ENCODE data around the gene UBB. TPM values are rescaled to one million over a fixed set of nuclear protein-coding genes. Genes with fewer than 3 reads are reported as not detected.
A peak's percentile ranks its signal among the peaks of the same experiment; 100 is the strongest.

Gene UBB
- total RNA-seq, 1 experiment from 2014 or later, result 2,497 TPM

DNA sequence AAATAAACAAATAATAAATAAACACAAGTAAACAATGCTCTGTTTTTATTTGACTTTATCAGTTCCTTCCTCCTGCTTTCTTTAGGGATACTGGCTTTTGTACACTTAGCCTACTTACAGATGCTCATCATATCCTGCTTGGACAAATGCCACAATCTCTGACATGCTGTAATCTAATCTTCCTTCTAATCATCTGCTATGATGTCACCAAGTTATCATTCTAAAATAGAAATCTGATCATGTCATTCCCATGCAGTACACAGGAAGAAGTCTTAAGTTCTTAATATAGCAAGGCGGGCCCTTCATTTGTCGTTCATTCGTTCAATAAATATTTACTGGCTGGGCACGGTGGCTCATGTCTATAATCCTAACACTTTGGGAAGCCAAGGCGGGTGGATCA, 9.1 kb upstream of the UBB start:
- Histone ChIP-seq H3K27me3 (replicated peaks; ENCODE audit: insufficient read depth, low read depth, low read length, poor library complexity) (no peaks in the 10 kb centered on the region), H3K27ac (ENCODE audit: low read depth, low read length, poor library complexity, severe bottlenecking) (no peak overlapping the region), H3K36me3 (ENCODE audit: insufficient read depth, low read length, poor library complexity, severe bottlenecking) (no peaks in the 10 kb centered on the region), H3K4me3 (ENCODE audit: low read depth, low read length, poor library complexity, severe bottlenecking) (no peak overlapping the region), H3K9me3 (ENCODE audit: low read depth, low read length, poor library complexity, severe bottlenecking) (no peaks in the 10 kb centered on the region), H3K4me1 (ENCODE audit: insufficient read depth, low read length, poor library complexity, severe bottlenecking) (no peaks in the 10 kb centered on the region)
- TF ChIP-seq EZH2 (IDR thresholded peaks at IDR 0.05; ENCODE audit: borderline replicate concordance, low read depth, low read length, poor library complexity, severe bottlenecking), result no peak
- TF ChIP-seq, protein P1, sequence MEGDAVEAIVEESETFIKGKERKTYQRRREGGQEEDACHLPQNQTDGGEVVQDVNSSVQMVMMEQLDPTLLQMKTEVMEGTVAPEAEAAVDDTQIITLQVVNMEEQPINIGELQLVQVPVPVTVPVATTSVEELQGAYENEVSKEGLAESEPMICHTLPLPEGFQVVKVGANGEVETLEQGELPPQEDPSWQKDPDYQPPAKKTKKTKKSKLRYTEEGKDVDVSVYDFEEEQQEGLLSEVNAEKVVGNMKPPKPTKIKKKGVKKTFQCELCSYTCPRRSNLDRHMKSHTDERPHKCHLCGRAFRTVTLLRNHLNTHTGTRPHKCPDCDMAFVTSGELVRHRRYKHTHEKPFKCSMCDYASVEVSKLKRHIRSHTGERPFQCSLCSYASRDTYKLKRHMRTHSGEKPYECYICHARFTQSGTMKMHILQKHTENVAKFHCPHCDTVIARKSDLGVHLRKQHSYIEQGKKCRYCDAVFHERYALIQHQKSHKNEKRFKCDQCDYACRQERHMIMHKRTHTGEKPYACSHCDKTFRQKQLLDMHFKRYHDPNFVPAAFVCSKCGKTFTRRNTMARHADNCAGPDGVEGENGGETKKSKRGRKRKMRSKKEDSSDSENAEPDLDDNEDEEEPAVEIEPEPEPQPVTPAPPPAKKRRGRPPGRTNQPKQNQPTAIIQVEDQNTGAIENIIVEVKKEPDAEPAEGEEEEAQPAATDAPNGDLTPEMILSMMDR (conservative IDR thresholded peaks at IDR 0.05; ENCODE audit: low read depth, low read length), result no peak
- ChIA-PET CTCF (interaction anchor here (0.9 kb wide), 1 partner anchor 8 kb away, joined by 3 read pairs; no protein-coding TSS in a partner anchor), POLR2A (ENCODE audit: low non-redundant PET) (no interaction called here)
- BruUV-seq (replicated peaks), result no TSS peak
- peak; percentile 64 for DNase-seq (ENCODE audit: low spot score)
- intact Hi-C loops (cut with micrococcal nuclease; ENCODE audit: unreplicated experiment), result no loop called here

DNA sequence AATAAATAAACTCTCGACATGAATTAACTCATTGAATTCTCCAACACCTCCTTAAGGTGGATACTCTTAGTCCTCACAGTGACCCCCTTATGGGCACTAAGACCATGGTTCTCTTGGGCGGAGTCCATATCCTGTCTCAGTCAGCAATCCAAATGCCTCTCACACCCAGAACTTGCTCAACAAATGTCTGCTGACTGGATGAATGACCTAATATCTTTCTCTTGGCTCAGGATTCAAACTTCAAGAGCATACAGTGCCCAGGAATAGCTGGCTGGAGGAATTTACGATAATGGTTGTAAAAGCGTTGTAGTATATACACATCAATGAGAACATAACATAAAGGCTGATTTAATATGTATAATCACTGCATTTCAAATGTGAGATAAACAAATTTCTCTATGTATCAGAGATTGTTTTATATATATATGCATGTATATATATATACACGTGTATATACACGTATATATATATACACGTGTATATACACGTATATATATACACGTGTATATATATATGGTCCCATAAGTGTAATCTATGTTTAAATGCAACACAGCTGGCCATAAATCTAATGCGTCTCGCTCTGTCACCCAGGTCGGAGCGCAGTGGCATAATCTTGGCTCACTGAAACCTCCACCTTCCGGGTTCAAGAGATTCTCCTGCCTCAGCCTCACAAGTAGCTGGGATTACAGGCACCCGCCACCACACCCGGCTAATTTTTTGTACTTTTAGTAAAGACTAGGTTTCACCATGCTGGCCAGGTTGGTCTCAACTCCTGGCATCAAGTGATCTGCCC, 6.5 kb upstream of the UBB start:
- H3K27ac ChIP-seq (ENCODE audit: low read depth, low read length, poor library complexity, severe bottlenecking), result no peak overlapping the region
- no peak for TF ChIP-seq EZH2 (IDR thresholded peaks at IDR 0.05; ENCODE audit: borderline replicate concordance, low read depth, low read length, poor library complexity, severe bottlenecking)
- TF ChIP-seq, protein P1 (conservative IDR thresholded peaks at IDR 0.05; ENCODE audit: low read depth, low read length), result no peak
- ChIA-PET CTCF (interaction anchor here (0.5 kb wide), 1 partner anchor 21 kb away, joined by 9 read pairs; the partner anchor contains the start of gene CENPV), POLR2A (ENCODE audit: low non-redundant PET) (no interaction called here)
- intact Hi-C loops (cut with micrococcal nuclease; ENCODE audit: unreplicated experiment), result no loop called here
- no peak overlapping the region for H3K4me3 ChIP-seq (ENCODE audit: low read depth, low read length, poor library complexity, severe bottlenecking)
- no TSS peak for BruUV-seq (replicated peaks)
- no peaks in the 10 kb centered on the region for H3K36me3 ChIP-seq (ENCODE audit: insufficient read depth, low read length, poor library complexity, severe bottlenecking)
- H3K4me1 ChIP-seq (ENCODE audit: insufficient read depth, low read length, poor library complexity, severe bottlenecking), result no peaks in the 10 kb centered on the region
- no peaks in the 10 kb centered on the region for H3K9me3 ChIP-seq (ENCODE audit: low read depth, low read length, poor library complexity, severe bottlenecking)
- H3K27me3 ChIP-seq (replicated peaks; ENCODE audit: insufficient read depth, low read depth, low read length, poor library complexity), result no peaks in the 10 kb centered on the region
- DNase-seq (ENCODE audit: low spot score), result no peak

DNA sequence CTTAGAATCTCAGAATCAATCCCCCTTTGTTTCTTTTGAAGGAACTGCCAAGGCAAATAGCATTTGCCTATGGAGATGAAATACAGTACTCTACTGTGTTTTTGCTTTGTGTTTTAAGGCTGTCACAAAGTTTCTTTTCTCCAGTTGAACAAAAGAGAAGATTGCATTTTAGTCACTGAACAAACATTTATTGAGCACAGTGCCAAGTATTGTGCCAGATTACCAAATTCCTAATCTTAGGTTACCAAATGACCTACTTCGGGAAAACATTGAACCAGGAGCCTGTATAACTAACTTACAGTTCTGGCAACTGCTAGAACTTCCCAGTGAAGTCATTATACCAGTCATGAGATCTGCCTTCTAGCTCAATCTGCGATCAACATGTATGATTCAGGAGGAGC, 3.0 kb upstream of the UBB start:
- Histone ChIP-seq H3K27me3 (replicated peaks; ENCODE audit: insufficient read depth, low read depth, low read length, poor library complexity) (no peaks in the 10 kb centered on the region), H3K4me1 (ENCODE audit: insufficient read depth, low read length, poor library complexity, severe bottlenecking) (peaks cover 4% of the 10 kb centered on the region), H3K4me3 (ENCODE audit: low read depth, low read length, poor library complexity, severe bottlenecking) (no peak overlapping the region), H3K9me3 (ENCODE audit: low read depth, low read length, poor library complexity, severe bottlenecking) (no peaks in the 10 kb centered on the region), H3K27ac (ENCODE audit: low read depth, low read length, poor library complexity, severe bottlenecking) (no peak overlapping the region), H3K36me3 (ENCODE audit: insufficient read depth, low read length, poor library complexity, severe bottlenecking) (peaks cover 13% of the 10 kb centered on the region)
- BruUV-seq (replicated peaks), result no TSS peak
- no peak for DNase-seq (ENCODE audit: low spot score)
- ChIA-PET POLR2A (ENCODE audit: low non-redundant PET) (no interaction called here), CTCF (no interaction called here)
- intact Hi-C loops (cut with micrococcal nuclease; ENCODE audit: unreplicated experiment), result no loop called here
- TF ChIP-seq, protein P1 (conservative IDR thresholded peaks at IDR 0.05; ENCODE audit: low read depth, low read length), result no peak
- no peak for TF ChIP-seq EZH2 (IDR thresholded peaks at IDR 0.05; ENCODE audit: borderline replicate concordance, low read depth, low read length, poor library complexity, severe bottlenecking)
